Activated CD4-positive, alpha-beta T cell treated with anti-CD3 and anti-CD28 coated beads, Interleukin-2, amount 50 U/mL, for 4 hours (primary cell): ENCODE measurements around the gene ONECUT3.

Source experiments
- DNase-seq, 2 experiments: peaks; one replicate each; pipeline ENCODE4 v3.0.0-alpha.2; 2020

The ONECUT3 gene

DNA sequence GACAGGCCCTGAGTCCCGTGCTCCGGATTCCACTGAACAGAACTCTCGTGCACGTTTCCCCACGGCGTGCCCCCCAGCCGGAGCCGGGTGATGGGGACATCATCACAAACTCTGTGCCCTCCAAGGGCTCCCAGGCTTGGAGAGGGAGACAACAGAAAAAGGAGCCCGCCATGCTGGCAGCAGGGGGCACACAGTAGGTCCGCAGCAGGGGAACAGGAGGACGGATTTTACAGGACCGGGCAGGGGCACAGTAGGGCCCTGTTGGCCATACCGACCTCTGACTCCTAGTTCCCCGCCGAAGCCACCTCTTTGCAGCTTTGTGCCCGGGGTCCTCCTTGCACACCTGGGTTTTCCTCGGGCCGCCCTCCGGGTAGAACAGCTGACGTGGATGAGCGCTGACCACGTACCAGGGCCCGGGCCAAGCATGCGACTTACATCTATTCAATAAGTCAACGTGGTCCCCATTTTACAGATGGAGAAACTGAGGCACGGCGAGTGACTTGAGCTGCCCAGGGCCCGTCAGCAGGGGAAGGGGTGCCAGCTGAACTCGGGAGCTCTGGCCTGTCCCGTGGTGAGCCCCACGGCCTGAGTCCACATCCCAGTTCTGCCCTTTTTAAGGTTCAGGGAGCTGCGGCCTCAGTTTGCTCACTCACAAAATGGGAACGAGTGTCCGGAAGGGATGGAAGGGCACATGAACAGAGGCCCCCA is 10.2 kb upstream of the ONECUT3 start:
- DNase-seq, result no peak

GRCh38 chr19:1744133-1744665 is 9.1 kb upstream of the ONECUT3 start:
- DNase-seq, result no peak

- DNase-seq, result no peak
These were observed 8.3 kb upstream of the ONECUT3 start for GRCh38 chr19:1744822-1745563.

DNA sequence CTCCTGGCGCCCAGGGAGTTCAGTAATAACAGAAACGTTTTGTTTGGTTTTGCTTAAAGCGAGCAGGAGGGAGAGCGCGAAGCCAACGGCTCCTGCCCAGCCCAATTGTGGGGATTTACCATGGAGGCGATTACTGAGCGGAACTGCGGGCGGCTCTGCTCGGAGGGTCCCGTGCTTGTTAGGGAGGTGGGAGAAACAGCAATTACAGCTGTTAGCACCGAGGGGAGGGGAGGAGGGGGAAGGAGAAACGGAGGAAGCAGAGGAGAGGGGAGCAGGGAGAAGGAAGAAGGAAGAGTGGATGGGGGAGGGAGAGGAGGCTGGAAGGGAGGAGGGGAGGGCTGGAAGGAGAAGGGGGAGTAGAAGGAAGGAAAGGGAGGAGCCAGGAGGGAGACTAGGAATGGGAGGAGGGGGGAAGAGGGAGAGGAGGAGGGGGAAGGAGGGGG is 7.7 kb upstream of the ONECUT3 start:
- no peak for DNase-seq

GRCh38 chr19:1746401-1747284 is 6.7 kb upstream of the ONECUT3 start:
- DNase-seq, result no peak

GRCh38 chr19:1747285-1748114 is 5.8 kb upstream of the ONECUT3 start:
- DNase-seq, result peak; percentile 45 to 56

DNA sequence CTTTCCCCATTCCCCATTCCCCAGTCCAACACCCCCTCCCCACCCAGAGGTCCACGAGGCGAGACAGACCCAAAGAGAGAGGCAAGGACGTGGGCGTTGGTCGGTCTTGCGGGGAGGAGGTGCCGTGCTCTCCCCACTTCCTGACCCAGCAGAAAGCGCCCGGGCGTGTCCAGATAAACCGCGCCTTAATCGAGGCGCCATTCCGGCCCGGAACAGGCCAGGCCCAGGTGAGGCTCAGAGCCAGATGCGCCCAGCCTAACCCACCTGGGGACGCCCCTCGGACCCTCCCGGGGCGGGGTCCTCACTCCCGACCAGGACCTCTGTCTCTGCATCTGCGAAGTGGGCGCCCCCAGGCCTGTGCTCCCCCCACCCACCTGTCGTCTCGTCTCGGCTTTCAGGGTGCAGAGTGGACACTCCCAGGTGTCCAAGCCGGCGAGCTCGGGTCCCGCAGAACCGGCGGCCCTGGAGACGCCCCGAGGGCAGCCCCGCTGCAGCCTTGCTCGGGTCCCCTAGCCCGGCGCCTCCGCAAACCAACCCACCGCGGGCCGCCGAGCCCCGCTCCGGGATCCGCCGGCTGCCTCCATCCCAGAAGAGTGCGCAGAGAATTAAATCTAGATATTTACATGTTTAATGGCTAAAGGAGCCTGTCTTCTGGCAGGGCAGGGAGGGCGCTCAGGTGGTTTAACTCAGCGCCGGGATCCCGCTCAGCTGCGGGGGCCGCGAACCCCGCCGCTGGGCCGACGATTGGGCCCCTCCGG is 5.0 kb upstream of the ONECUT3 start:
- no peak for DNase-seq

- no peak for DNase-seq
These were observed 4.4 kb upstream of the ONECUT3 start for GRCh38 chr19:1748873-1749341.

- DNase-seq, result no peak
These were observed 3.6 kb upstream of the ONECUT3 start for GRCh38 chr19:1749373-1750342.

- DNase-seq, result no peak
These were observed 2.8 kb upstream of the ONECUT3 start for GRCh38 chr19:1750343-1751021.

DNA sequence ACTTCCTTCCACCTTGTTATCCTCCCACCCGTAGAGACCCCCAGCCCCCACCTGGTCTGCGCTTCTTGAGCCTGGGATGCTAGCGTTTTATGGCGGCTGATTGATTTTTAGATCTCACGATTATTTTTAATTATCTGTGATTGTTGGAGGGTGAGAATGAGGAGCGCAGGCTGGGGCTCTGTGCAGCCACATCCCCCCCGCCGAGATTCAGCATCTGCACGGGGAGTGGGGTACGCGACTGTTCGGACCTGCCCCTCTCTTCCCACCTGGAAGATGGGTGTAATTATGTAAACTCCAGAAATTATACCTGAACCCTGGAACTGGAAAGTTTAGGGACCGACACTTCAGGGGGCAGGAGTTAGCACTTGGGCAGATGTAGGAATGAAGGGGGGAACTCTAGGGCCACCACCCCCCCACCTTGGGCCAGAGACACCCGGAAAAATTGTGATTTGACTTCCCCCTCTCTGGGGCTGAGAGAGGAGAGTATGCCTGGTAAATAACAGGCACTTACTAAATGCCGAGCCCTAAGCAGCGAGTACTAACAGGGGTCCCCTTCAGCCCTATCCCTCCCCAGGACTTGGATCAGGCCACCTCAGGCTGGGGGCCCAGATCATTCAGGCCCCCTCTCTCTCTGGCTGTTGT is 1.8 kb upstream of the ONECUT3 start:
- no peak for DNase-seq

DNA sequence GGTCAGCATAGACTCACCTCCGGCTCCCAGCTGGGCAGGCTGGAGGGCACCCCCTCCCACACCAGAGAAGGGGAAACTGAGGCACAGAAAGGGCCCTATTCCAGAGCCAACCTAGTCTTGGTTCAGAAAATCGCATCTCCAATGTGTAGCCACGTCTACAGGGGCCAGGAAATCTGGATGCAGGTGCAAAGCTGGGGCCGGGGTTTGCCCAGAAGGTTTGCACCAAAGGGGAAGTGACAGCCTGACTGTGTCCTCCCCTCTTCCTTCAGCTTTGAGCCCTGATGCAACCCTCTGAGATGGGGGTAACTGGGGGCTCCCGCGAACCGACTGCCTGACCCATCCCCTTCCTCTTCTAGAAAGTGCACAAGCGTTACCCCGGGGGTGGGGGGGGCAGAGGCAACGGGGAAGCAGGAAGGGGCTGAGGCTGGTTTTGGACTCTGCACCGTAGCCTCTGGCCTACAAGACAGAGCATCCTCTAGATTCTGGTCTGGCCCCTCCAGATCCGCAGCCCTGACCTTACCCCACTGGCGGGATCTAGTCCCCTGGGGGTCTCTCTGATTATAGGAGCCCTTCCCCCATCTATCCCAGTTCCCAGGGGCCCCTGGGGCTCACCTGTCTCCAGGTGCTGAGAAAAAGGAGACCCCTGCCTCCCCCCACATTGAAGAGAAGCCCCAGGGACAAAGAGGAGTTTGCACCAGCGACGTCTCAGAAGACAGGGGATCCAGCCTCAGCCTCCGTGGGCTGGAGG is 1.1 kb upstream of the ONECUT3 start:
- DNase-seq, result no peak

DNA sequence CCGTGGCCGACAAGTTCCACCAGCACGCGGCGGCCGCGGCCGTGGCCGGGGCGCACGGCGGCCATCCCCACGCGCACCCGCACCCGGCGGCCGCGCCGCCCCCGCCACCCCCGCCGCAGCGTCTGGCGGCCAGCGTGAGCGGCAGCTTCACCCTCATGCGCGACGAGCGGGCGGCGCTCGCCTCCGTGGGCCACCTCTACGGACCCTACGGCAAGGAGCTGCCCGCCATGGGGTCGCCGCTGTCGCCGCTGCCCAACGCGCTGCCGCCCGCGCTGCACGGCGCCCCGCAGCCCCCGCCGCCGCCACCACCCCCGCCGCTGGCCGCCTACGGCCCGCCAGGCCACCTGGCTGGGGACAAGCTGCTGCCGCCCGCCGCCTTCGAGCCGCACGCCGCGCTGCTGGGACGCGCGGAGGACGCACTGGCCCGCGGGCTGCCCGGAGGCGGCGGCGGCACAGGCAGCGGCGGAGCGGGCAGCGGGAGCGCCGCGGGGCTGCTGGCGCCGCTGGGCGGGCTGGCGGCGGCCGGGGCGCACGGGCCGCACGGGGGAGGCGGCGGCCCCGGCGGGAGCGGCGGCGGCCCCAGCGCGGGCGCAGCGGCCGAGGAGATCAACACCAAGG is 821 bp downstream of the ONECUT3 start:
- DNase-seq, result no peak

DNA sequence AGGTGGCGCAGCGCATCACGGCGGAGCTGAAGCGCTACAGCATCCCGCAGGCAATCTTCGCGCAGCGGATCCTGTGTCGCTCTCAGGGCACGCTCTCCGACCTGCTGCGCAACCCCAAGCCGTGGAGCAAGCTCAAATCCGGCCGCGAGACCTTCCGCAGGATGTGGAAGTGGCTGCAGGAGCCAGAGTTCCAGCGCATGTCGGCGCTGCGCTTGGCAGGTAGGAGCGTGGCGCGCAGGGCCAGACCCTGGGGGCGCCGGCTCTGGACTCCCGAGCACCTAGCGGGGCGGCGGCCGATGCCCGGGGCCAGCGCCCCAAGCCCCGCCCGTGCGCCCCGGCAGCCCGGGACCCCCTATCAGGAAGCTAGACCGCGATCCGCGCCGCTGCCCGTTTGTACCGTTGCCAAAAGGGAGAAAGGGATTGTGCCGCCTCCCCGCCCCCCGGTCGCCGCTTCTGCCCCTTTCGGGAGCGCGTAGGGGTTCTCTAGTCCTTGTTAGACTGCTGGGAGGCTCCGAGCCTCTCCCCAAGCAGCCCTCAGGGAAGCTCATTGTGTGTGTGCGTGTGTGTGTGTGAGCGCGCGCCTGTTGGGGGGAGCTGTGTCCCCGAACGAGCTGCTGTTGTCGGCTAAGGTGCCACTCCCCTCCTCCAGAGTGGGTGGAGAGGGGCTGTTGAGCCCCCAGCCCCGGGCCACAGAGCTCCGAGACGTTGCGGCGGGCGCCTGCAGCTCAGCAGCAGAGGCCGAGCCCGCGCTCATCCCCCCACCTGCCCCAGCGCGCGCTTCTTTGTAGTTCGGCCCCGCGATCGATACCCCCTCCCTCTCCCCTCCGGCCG is 1.5 kb downstream of the ONECUT3 start:
- no peak for DNase-seq

GRCh38 chr19:1755467-1756171 is 2.3 kb downstream of the ONECUT3 start:
- DNase-seq, result no peak

GRCh38 chr19:1756264-1756663 is 3.0 kb downstream of the ONECUT3 start:
- no peak for DNase-seq
